GM19043 (cell line): Measurements from ENCODE around the gene TREH.

ENCODE experiments used
- ATAC-seq: cut with Tn5 transposase; IDR thresholded peaks from one replicate; pipeline ENCODE4 v1.9.1; 2021; ENCODE audit warnings: low read depth; ENCODE audit not compliant: unreplicated experiment

Gene TREH

DNA sequence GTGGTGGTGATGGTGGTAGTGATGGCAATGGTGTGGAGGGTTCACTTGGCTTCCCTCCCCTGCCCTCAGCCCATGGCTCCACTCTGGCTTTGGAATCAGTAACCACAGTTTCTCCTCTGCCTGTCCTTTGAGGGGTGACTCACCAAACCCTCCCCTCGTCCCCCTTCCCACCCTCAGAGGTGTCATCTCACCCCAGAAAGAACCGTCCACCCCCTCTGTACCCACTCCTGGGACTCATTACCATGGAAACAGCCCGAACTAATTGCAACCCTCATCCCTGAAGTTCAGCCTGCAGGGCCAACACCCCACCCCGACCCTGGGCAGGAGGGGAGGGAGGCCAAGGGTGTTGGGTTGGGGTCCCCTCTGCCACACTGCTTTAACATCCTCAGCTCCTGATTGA is 45.5 kb downstream of the TREH start:
- ATAC-seq: no peak

DNA sequence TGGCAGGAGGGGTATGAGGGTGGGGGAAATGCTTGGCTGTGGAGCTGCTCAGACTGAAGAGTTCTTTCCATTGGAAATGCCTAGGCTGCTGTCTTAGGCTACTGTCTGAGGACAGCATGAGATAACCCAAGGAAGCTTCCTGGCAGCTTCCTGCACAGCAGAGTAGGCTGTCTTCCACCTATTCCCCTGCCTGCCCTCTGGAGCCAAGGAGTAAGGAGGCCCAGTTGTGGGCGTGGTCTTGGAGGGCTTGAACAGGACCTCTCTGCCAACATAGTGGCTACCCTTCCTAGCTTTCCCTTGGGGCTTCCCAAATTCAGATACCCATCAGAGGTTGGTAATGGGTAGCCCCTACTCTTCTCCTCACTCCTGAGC is 46.1 kb downstream of the TREH start:
- no peak for ATAC-seq

DNA sequence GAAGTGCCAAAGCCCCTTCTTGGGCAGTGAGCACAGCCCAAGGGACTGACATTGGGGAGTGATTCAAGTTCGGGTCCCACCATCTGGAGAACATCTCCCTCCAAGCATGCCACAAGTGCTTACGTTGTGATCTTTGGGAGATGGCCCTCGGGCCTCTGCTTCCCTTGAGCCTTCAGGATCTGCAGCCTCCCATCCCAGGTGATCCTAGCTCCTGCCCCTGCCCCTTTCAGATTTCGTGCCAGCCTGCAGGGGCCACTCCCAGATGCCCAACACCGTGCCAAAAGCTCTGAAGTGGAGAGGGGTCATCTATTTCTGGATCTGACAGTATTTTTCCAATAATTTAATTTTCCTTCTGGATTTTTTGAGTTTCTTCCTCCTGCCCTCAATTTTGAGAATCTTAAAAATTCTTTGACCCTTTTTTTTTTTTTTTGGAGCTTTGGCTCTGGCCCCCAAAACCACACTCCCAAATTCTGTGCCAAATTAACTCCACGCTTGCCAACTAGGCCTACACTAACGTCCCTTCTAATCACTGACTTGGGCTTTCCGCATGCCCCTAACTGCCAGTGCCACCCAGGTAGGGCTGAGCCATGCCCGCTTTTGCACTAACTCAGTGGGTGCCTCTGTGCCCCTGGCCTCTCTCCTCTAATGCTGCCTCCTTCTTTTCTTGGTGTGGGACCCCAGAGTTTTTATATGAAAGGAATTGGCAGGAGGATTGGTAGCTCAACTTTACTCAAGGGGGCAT is 46.7 kb downstream of the TREH start:
- no peak for ATAC-seq

DNA sequence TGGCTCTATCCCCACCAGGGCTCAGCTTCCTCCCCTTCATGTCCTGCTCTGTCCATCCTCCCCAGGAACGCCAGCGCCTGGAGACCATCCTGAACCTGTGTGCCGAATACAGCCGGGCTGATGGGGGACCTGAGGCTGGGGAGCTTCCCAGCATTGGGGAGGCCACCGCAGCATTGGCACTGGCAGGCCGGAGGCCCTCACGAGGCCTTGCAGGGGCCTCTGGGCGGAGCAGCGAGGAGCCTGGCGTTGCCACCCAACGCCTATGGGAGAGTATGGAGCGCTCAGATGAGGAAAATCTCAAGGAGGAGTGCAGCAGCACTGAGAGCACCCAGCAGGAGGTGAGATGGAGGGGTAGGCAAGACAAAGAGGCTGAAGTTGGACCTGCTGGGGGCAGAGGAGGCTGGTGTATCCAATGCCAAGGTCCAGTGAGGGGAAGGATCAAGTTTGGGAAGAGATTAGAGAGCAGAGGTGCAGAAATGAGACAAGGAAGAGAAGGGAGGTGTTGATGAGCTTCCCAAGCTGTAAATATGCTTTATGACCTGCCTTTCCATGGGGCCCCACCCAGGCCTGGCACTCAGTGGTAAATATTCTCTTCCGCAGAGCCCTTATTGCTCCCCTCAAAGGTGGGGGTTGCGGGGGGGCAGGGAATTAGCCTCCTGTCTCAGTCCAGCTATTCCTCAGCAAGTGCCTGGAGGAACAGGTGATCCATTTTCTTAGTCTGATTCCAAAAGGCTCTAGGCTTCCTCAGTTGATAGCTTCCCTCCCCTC is 48.1 kb downstream of the TREH start:
- ATAC-seq: no peak

DNA sequence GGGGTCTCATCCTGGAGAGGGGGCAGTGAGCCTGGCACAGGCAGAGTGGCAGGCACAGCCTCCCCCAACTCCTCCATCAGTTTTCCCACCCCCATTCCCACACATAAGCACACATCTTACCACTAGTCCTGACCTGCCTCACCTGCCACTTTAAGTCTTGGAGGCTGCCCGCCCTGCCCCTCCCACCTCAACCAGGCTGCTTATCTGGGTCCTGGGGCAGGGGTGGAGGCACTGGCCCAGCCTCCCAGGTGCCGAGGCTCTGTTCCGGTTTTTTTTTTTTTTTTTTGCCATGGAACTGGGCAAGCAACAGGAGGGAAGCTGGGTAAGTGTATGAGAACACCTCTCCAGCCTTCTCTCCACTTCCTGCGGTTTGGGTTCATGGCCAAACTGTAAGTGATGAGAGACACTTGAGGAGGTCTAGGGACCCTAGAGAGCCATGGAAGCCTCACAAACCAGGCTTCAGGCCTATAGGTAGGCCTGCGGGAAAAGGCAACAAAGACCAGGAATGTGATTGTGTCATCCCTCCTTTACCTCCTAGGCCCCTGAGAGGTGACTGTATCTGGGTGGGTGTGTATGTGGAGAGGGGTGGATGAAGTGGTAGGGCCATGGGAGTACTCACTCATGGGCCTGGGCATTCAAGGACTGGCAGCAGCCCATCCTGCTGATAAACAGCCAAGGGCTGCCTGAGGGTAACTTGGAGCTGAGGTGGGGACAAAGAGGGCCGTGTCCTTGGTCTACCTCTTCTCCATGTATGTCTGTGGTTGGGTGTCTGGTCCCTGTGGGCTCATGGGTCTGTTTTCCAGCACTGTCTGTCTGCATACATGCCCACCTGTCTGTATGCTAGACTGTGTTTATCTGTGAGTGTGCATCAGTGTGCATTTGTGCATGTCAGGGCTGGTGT is 49.4 kb downstream of the TREH start:
- no peak for ATAC-seq

DNA sequence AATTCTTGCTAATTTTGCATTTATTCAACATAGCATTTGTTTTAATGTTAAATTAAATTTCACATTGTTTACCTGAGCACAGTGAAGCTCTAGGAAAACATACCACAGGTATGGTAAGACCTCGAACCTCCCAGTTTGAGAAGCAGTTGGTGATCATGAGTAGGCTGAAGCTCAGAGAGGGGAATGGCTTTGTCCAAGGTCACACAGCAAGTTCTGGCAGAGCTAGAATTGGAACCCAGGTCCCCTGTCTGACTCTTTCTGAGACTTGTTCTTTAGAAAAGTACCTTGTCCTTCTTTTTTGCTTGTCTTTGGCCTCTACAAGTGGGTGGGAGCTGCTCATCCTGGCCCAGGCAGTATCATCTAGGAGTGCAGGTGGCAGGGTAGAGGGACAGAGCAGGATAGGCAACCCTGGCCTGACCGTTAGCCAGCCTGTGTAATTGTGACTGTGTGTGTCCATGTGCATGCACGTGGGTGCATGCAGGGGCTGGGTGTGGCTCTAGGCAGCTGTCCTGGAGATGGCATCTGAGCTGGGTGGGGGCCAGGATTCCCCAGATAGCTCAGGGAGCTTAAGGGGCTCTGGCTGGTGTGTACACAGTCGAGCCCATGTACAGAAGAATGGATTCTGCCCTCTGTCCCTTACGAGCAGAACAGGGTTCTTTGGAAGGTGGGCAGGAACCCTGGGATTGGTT is 50.4 kb downstream of the TREH start:
- no peak for ATAC-seq

DNA sequence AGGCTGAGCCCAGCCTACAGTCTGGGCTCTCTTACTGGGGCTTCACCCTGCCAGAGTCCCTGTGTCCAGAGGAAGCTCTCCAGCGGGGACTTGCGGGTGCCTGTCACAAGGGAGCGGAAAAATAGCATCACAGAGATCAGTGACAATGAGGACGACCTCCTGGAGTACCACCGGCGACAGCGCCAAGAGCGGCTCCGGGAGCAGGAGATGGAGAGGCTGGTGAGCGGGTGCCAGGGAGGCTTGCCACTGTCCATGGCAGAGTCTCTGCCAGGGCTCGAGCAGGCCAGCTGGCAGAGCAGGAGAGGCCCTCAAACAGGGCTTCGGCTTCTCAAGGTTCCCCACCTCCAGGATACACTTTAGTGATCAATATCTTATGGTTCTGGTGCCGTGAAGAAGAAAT is 51.0 kb downstream of the TREH start:
- no peak for ATAC-seq

DNA sequence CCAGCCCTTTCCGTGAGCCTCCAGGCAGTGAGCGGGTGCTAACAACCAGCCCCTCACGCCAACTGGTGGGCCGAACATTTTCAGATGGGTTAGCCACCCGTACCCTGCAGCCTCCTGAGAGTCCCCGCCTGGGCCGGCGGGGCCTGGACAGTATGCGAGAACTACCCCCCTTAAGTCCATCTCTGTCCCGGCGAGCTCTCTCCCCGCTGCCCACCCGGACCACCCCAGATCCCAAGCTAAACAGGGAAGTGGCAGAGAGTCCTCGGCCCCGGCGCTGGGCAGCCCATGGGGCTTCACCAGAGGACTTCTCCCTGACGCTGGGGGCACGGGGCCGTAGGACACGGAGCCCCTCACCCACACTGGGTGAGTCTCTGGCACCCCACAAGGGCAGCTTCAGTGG is 51.4 kb downstream of the TREH start:
- ATAC-seq: no peak

DNA sequence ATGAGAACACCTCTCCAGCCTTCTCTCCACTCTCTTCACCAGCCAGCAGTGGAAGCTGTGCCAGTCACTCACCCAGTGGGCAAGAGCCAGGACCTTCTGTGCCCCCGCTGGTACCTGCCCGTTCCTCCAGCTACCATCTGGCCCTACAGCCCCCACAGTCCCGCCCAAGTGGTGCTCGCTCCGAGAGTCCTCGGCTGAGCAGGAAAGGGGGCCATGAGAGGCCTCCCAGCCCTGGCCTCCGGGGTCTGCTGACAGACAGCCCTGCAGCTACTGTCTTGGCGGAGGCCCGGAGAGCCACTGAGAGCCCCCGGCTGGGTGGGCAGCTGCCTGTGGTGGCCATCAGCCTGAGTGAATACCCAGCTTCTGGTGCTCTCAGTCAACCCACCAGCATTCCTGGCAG is 51.9 kb downstream of the TREH start:
- no peak for ATAC-seq

DNA sequence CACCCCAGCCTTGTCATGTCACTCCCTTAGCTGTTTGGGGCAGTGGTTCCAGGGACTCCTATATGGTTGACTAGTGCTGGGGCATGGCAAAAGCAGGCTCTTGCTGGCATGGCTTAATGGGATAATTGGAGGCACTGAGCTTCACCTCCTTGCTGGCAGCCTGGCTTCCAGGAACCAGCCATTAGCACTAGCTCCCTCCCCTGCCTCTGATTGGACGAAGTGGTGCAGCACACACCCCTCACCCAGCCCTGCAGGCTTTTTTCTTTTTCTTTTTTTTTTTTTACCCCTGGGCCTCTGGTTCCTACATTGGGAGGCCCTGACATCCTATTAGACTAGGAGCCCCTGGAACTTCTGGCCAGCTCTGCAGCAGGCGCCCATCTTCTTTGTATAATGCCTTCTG is 53.5 kb downstream of the TREH start:
- ATAC-seq: no peak

DNA sequence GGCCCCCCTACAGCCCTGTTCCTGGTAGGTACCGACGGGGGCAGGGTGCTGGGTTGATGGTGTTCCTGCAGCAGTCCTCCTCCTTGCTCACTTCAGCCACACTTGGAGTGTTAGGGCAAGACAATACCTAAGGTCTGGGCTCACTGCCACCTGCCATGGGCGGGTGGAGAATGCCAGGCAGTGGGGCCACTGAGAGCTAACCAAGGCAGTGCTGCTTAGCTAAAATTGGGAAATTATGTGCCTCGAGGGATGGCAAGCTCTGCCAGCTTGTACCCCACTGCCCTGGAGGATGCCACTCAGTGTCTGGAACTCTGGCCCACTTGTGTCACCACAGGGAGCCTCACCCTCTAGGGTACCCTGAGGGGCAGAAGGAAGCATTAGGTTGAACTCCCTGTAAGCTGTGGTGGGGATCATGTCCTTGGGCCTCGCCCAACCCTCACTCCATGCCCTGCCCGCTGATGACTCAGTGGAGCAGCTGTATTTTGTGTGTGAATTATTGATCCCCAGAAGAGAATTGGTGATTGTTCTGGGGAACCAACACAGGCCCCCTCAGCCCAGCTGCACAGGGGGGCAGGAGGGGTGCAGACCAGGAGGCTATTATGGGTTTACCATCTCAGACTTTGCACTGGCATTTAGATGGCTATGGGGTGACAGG is 54.3 kb downstream of the TREH start:
- ATAC-seq: no peak

DNA sequence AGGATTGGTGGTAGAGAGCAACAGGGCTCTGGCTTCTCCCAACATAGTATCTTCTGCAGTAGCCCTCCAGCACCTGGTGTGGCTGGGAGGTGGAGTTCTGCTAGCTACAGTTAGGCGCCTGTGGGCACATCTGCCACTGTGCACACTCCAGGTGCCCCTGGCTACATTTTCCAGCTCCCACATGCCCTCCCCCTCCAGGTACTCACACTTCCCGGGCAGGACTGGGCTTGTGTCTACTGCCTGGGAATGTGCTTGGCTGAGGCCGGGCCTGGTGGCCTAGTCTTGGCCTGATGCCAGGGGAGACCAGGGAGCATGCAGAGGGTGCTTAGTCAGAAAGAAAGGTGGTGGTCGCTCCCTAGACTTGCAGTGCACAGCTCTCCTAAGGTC is 56.2 kb downstream of the TREH start:
- ATAC-seq: no peak

DNA sequence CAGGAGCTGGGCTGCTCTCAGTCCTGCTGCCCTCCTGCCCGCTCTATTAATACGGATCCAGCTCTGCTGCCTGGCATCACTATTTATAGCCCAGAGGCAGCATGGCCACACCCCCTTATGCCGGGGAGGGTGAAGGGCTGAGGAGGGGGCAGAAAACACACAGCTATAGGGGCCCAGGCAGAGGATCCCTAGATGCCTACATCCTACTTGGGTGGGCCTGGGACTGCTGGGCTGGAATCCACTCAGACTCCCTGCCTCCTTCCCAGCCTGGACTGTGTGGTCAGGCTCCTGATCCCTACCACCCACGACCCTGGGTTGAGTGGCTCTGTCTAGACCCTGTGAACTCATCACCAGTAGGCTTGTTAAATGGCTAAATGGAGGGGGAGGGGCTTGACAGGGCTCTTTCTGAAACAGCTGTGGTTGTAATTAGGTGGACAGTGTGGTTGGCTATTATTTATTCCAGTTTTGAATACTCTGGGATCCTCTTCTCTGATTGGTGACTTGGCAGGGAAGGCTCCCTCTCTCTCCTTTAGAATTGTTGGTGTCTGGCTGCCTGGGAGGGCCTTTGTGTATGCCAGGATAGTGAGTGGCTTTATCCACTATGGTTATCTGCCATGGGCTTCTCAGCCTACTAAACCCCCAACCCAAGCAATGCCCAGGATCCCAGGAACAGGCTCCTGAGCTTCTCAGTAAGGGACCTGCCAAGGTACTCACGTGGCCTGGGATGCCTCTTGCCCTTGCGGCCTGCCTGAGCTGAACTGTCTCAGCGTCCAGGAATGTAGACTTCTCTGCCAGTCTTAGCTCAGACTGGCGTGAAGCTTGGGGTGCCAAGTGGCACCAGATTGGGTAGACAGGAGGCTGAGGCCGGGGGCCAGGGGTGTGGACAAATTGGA is 56.8 kb downstream of the TREH start:
- ATAC-seq: no peak

DNA sequence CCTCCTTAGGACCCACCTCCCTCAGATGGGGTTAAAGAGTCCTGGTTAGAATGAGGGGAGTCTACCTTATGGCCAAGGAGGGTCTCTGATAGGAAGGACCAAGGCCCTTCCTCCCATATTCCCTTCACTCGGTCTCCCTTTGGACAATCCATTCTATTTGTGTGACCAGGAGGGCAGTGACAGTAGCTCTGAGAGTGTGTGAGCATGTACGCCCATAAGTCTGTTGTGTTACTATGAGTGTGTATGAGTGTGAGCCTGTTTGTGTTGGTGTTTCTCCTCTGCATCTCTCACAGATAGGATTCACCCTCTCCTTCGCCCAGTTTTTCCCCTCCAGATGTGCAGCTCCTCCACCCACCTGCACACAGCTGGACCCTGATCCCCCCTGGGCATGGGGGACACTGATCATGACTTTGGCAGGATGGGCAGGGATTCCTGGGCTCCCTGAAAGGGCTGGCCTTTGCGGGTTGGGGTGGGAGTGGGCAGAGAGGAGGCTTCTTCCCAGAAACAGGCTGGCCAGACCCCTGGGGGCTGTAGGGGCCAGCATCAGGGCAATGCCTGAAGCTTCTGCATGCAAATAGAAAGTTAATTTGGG is 57.6 kb downstream of the TREH start:
- ATAC-seq: no peak

DNA sequence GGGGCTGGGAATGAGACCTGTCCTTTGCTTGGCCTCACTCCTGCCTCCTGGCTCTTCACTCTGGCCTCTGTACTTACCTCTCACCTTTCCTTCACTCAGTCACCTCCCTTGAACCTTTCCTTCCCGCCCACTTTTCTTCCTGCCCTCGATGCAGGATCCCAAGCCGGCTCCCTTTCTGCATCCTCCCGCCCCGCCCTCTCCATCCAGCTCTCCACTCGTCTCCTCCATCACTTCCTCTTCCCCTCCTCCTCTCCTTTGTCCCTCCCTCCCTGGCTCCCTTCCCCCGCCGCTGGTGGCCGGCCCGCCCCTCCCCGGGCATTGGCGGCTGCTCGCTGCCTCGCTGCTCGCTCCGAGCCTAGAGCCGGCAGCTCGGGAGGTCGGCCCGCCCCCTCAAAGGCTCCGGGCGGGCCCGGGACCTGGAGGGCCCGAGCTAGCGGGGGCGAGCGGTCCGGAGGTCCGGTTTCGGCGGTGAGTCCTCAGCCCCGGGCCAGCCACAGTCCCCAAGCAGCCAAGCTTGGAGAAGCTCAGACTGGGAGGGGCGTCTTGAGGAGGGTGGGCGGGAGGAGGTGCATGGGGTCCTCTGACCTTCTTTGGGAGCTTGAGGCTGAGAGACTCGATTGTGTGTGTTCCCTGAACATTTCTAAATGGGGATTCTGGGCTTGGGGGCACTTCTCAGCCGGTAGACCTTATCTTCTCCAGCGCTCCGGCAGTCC is 58.2 kb downstream of the TREH start:
- ATAC-seq: no peak

DNA sequence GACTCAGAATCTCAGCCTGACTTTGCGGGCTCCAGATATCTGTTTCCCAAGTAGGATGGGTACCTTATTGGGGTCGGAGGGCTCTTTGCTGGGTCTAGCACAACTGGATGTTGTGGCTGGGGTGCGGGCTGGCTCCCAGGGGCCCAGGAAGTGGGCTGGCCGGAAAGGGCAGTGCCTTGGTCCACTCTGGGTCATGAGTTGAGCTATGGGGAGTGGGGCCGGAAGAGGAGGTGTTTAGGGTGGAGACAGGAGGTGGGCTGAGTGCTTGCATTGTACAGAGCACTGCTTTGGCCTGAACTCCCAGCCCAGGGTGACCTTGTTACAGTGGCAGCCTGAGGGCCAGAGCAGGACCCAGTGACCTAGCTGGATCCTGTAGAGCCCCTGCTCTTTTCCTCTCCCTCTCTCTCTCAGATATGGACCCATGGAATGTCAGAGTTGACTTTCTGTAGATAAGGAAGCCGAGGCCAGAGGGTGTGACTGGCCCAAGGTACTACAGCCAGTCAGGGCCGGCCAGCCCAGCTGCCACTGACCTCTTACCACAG is 58.9 kb downstream of the TREH start:
- no peak for ATAC-seq

DNA sequence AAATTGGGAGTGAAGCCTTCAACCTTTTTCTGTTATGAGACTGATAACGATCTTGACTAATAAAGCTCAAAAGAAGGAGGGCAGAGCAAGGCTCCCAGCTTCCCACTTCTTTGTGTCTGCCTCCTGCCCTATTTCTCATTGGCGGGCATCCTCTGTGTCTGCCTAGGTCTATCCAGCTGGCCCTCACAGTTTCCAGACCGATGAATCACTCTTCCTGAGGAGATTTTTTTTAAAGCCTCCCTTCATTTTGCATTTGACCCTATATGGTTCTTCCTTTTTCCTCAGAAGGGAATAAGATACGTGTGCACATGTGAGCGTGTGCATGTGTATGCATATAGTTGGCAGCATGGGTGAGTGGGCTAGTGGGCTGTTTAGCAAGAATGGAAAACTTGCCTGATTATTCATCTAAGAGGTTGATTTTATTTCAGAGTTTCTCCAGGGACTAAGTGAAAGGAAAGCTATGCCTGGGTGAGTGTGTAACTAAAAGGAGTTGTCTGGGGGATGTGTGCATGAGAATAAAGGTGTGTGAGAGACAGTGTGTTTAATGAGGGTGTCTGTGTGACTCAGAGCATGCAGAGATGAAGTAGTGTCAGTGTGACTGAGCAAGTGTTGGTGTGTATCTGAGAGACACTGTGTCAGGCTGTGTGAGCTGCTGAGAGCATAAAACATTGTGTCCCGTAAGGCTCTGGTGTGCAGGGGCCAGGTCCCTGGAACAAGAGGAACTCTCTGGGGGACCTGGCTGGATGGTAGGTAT is 59.8 kb downstream of the TREH start:
- no peak for ATAC-seq
